ENCODE measurements around the gene FCGR3A.
"Not testable (repeated sequence)": the region's sequence is repeated elsewhere in the genome, so short reads cannot be mapped to it uniquely, and the experiment has no call there.

DNA sequence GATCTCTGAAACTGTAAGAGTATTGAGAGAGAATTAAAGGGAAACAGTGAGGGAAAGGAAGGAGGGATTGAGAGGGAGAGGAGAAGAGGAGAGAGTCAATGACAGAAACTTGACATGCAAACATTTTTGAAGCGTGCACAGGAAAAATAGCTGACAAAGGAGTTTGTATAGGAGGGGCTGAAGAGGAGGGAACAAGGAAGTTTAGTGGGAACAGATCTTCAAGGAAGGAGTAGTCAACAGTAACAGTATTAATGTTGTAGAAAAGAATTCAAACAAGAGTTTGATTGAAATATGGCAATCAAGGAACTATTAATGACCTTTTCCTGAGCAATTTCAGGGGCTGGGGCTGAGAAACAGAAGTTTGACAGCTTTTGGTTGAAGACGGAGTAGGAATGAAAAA is 4.0 kb upstream of the FCGR3A start:
- not testable (repeated sequence) for TF ChIP-seq CTCF, POLR2A (IDR thresholded peaks at IDR 0.05)
